Measurements from ENCODE around the gene CLDND1. TPM values are rescaled to one million over a fixed set of nuclear protein-coding genes. Genes with fewer than 3 reads are reported as not detected.

CLDND1 gene
- total RNA-seq, 1 experiment from 2014 or later: 90.7 TPM

- TF ChIP-seq EZH2 (IDR thresholded peaks at IDR 0.05; ENCODE audit: borderline replicate concordance, low read depth, low read length, poor library complexity, severe bottlenecking) (no peak), CTCF (conservative IDR thresholded peaks at IDR 0.05; ENCODE audit: low read depth, low read length) (no peak)
- intact Hi-C loops (cut with micrococcal nuclease; ENCODE audit: unreplicated experiment): no loop called here
- ChIA-PET POLR2A (ENCODE audit: low non-redundant PET) (interaction anchor here (0.5 kb wide), 1 partner anchor 219 kb away, joined by 3 read pairs; no protein-coding TSS in a partner anchor), CTCF (interaction anchor here (0.7 kb wide), 1 partner anchor 148 kb away, joined by 5 read pairs; no protein-coding TSS in a partner anchor)
- H3K27ac ChIP-seq (ENCODE audit: low read depth, low read length, poor library complexity, severe bottlenecking): no peak overlapping the region
- no peak overlapping the region for H3K4me3 ChIP-seq (ENCODE audit: low read depth, low read length, poor library complexity, severe bottlenecking)
- no peak for DNase-seq (ENCODE audit: low spot score)
- no peaks in the 10 kb centered on the region for H3K27me3 ChIP-seq (replicated peaks; ENCODE audit: insufficient read depth, low read depth, low read length, poor library complexity)
- no peaks in the 10 kb centered on the region for H3K4me1 ChIP-seq (ENCODE audit: insufficient read depth, low read length, poor library complexity, severe bottlenecking)
- no TSS peak for BruUV-seq (replicated peaks)
- H3K9me3 ChIP-seq (ENCODE audit: low read depth, low read length, poor library complexity, severe bottlenecking): no peaks in the 10 kb centered on the region
- peaks cover 27% of the 10 kb centered on the region for H3K36me3 ChIP-seq (ENCODE audit: insufficient read depth, low read length, poor library complexity, severe bottlenecking)
Observed at GRCh38 chr3:98513736-98514135, 9.0 kb downstream of the CLDND1 start.

GRCh38 chr3:98513091-98513511 is 9.6 kb downstream of the CLDND1 start:
- intact Hi-C loops (cut with micrococcal nuclease; ENCODE audit: unreplicated experiment): no loop called here
- CTCF ChIA-PET: no interaction called here

GRCh38 chr3:98512576-98512975 is 10.1 kb downstream of the CLDND1 start:
- intact Hi-C loops (cut with micrococcal nuclease; ENCODE audit: unreplicated experiment): no loop called here
- no peaks in the 10 kb centered on the region for H3K27me3 ChIP-seq (replicated peaks; ENCODE audit: insufficient read depth, low read depth, low read length, poor library complexity)
- no peak overlapping the region for H3K4me3 ChIP-seq (ENCODE audit: low read depth, low read length, poor library complexity, severe bottlenecking)
- H3K27ac ChIP-seq (ENCODE audit: low read depth, low read length, poor library complexity, severe bottlenecking): no peak overlapping the region
- TF ChIP-seq CTCF (conservative IDR thresholded peaks at IDR 0.05; ENCODE audit: low read depth, low read length): no peak
- no peak for TF ChIP-seq EZH2 (IDR thresholded peaks at IDR 0.05; ENCODE audit: borderline replicate concordance, low read depth, low read length, poor library complexity, severe bottlenecking)
- ChIA-PET POLR2A (ENCODE audit: low non-redundant PET) (no interaction called here), CTCF (no interaction called here)
- H3K9me3 ChIP-seq (ENCODE audit: low read depth, low read length, poor library complexity, severe bottlenecking): no peaks in the 10 kb centered on the region
- H3K4me1 ChIP-seq (ENCODE audit: insufficient read depth, low read length, poor library complexity, severe bottlenecking): no peaks in the 10 kb centered on the region
- DNase-seq (ENCODE audit: low spot score): no peak
- BruUV-seq (replicated peaks): no TSS peak
- peaks cover 16% of the 10 kb centered on the region for H3K36me3 ChIP-seq (ENCODE audit: insufficient read depth, low read length, poor library complexity, severe bottlenecking)

More at GRCh38 chr3:98513091-98513511, 9.6 kb downstream of the CLDND1 start:
- no peak for TF ChIP-seq CTCF (conservative IDR thresholded peaks at IDR 0.05; ENCODE audit: low read depth, low read length)
- TF ChIP-seq EZH2 (IDR thresholded peaks at IDR 0.05; ENCODE audit: borderline replicate concordance, low read depth, low read length, poor library complexity, severe bottlenecking): no peak
- DNase-seq (ENCODE audit: low spot score): no peak
- no peaks in the 10 kb centered on the region for H3K4me1 ChIP-seq (ENCODE audit: insufficient read depth, low read length, poor library complexity, severe bottlenecking)
- BruUV-seq (replicated peaks): no TSS peak
- no peak overlapping the region for H3K4me3 ChIP-seq (ENCODE audit: low read depth, low read length, poor library complexity, severe bottlenecking)
- no peaks in the 10 kb centered on the region for H3K27me3 ChIP-seq (replicated peaks; ENCODE audit: insufficient read depth, low read depth, low read length, poor library complexity)
- H3K27ac ChIP-seq (ENCODE audit: low read depth, low read length, poor library complexity, severe bottlenecking): no peak overlapping the region
- POLR2A ChIA-PET (ENCODE audit: low non-redundant PET): interaction anchor here (0.5 kb wide), 1 partner anchor 220 kb away, joined by 3 read pairs; no protein-coding TSS in a partner anchor
- no peaks in the 10 kb centered on the region for H3K9me3 ChIP-seq (ENCODE audit: low read depth, low read length, poor library complexity, severe bottlenecking)
- peaks cover 20% of the 10 kb centered on the region for H3K36me3 ChIP-seq (ENCODE audit: insufficient read depth, low read length, poor library complexity, severe bottlenecking)

Measured in A673 (cell line).